SHP77 treated with DMSO at 0.1 percent for 48 hours (cell line): Measurements from ENCODE around the gene OVOL3.
"Not testable (repeated sequence)": the region's sequence is repeated elsewhere in the genome, so short reads cannot be mapped to it uniquely, and the experiment has no call there.

Experiments used
- DNase-seq: peaks from one replicate; lab custom pipeline; 2025; lab: John Stamatoyannopoulos, UW

Gene OVOL3

GRCh38 chr19:36110487-36111199 lies at the start of gene OVOL3:
Gene OVOL3 (plus strand): TSS chr19:36111143. CDS start chr19:36111203, 60 bp downstream.
- DNase-seq, result no peak

GRCh38 chr19:36061367-36061766 lies 49.6 kb upstream of the OVOL3 start:
- no peak for DNase-seq

DNA sequence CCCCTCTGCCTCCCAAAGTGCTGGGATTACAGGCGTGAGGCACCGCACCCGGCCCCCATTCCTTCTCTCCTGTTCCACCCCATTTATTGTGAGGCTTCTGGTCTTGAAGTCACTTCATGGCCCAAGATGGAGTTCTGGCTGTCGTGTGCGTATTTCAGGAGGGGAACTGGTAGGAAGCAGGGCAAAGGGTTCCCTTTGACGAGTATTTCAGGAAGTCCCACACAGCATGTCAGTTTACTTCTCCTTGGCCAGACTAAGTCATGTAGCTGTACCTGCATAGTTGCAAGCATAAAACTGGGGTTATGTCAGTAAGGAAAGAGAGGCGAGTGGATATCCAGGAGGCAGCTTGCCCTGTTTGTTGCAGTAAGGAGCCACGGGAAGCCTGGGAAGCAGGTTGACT lies 46.1 kb upstream of the OVOL3 start:
- DNase-seq, result no peak

- DNase-seq, result no peak
Observed at GRCh38 chr19:36067681-36068080, 43.3 kb upstream of the OVOL3 start.

GRCh38 chr19:36068810-36069499 lies 42.0 kb upstream of the OVOL3 start:
- DNase-seq, result not testable (repeated sequence)

GRCh38 chr19:36072081-36072480 lies 38.9 kb upstream of the OVOL3 start:
- DNase-seq, result no peak

- DNase-seq, result no peak
Observed at GRCh38 chr19:36073121-36073876, 37.6 kb upstream of the OVOL3 start.

DNA sequence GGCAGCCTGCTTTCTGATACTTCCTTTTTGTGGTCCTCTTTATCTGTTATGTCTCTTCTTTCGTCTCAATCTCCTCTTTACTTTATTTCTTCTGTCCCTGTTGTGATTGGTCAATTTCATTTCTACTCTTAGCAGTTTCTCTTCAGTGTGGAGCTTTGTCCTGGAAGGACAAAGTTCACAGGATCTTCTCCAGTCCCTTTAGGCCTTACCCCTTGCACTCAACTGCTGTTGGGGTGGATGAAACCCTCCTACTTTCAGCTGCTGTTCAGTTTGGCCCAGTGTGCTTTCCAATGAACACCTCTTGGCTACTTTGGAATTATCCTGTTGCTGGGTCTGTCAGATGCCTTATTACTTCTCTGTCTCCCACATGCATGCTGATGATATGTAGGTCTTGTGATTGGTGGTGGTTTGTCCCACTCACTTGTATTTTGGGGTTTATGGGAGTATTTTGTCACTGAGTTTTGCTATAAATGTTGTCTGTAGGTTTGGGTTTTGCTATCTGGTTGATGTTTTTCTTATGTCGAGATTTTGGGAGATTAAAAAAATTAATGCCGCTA lies 31.5 kb upstream of the OVOL3 start:
- DNase-seq, result no peak

- no peak for DNase-seq
Observed at GRCh38 chr19:36081385-36081784, 29.6 kb upstream of the OVOL3 start.

DNA sequence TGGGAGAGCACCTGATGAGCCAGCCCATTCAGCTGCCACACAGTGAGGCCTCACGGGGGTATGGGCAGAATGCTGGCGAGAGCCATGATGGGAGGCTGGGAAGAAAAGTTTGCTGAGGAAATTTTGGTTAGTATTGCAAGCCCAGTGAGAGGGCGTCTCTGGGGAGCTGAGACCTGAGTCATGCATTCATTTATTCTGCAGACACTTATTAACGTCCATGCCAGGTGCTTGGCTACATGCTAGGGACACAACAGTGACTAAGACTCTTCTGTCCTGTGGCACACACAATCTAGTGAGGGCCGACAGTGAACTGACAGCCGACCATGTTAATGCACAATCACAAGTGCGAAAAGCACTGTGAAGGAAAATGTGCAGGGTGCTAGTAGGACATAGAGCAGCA lies 29.0 kb upstream of the OVOL3 start:
- DNase-seq, result no peak

DNA sequence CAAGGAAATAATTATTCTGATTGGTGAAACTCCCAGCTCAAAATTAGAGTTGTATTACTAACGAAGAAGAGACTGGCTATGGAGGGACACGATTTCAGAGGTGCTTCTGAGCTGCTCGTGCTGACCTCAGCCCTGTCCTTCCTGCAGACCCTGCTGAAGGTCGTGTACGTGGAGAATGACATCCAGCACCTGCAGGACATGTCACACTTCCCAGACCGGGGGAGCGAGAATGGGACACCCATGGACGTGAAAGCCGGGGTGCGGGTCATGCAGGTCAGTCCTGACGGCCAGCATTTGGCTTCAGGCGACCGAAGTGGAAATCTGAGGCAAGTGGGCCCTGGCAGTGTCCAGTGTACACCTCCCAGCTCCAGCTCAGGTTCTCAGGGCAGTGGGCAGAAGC lies 28.0 kb upstream of the OVOL3 start:
- no peak for DNase-seq

DNA sequence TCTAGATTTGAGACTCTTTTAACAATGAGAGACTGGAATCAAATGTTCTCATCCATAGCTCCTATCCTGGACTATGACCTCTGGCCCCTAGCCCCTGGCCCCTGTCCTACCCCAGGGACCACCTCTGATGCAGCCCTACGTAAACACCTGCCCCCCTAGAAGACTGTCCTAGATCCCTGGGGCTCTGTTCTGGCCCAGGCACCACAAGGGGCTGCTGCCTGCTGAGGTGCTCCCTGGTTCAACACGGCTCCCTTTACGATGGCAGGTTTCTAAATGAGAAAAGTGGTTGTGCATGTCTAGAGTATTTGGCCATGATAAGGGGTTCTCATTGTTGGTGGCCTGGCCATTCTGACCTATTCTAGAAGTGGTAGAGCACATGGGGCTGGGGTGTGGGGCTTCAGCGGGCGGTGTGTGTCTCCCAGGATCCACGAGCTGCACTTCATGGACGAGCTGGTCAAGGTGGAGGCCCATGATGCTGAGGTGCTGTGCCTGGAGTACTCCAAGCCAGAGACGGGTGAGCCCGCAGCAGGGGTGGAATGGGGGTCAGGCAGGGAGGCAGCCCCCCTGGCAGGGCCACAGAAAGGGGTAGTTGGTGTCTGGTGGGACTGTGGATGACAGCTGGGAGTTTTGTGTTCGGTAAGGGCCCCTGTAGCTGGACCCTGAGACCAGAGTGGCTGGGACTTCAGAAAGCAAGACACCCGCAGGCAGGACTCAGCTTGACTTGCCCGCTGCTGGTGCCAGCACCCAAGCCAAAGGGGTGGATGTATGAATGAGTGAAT lies 26.5 kb upstream of the OVOL3 start:
- DNase-seq, result no peak

- no peak for DNase-seq
Observed at GRCh38 chr19:36086326-36086725, 24.6 kb upstream of the OVOL3 start.

DNA sequence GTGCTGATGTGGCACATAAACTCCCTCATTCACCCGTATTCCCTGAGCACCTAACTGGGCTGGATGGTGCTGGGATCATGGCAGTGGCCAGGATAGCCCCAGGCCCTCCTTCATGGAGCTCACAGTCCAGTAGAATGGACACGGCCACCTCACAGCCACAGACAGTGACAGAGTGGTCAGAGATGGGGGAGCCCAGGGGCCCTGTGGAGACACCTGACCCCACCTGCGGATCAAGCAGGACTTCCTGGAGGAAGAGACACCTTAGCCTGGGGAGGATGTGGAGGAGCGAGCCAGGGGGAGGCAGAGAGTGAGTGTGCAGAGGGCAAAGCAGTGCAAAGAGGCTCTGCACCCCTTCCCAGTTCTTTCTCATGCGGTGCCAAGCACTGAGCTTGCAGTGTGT lies 21.1 kb upstream of the OVOL3 start:
- DNase-seq, result no peak

GRCh38 chr19:36090910-36091695 lies 19.8 kb upstream of the OVOL3 start:
- DNase-seq, result no peak

GRCh38 chr19:36092566-36092965 lies 18.4 kb upstream of the OVOL3 start:
- DNase-seq, result no peak

GRCh38 chr19:36093146-36093662 lies 17.7 kb upstream of the OVOL3 start:
- DNase-seq, result no peak

- DNase-seq, result no peak
Observed at GRCh38 chr19:36093687-36094086, 17.3 kb upstream of the OVOL3 start.

GRCh38 chr19:36097036-36097435 lies 13.9 kb upstream of the OVOL3 start:
- DNase-seq, result no peak

DNA sequence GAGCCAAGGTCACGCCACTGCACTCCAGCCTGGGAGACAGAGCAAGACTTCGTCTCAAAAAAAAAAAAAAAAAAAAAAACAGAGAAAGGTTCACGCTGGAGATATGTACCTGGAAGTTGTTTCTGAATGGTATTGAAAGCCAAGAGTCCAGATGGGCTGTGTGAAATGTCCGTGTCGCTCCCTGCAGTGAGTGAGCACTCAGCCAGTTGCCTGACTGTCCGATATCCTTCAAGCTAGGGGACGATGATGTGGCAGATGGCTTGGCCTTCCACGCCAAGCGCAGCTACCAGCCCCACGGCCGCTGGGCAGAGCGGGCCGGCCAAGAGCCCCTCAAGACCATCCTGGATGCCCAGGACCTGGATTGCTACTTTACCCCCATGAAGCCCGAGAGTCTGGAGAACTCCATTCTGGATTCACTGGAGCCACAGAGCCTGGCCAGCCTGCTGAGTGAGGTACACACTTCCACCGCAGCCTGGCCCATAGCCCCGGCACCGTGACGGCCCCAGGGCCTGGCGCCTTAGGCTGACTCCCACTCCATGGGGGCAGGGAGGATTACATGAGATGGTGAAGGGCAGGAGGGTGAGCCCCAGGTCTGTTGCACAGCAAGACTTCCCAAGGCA lies 11.7 kb upstream of the OVOL3 start:
- DNase-seq, result no peak
